Activated B cell treated with CpG ODN at 0.5 μM for 24 hours (primary cell): ENCODE measurements around the gene CLPTM1. TPM values are rescaled to one million over a fixed set of nuclear protein-coding genes. Genes with fewer than 3 reads are reported as not detected.

Experiments
- ATAC-seq: fragments of 200-7000 bp; cut with Tn5 transposase; one replicate; pipeline ENCODE4 v1.10.0; 2021; ENCODE audit warnings: low read depth, mild to moderate bottlenecking, moderate library complexity
- CTCF ChIA-PET: fragments of 350-600 bp; sonication (Branson Sonifier 250); formaldehyde crosslinking; loops from one replicate; lab custom pipeline; 2021; ENCODE audit warnings: antibody characterized with exemption; lab: Charles Lee
- POLR2A ChIA-PET: fragments of 350-600 bp; sonication (Branson Sonifier 250); formaldehyde crosslinking; loops from one replicate; lab custom pipeline; 2021; ENCODE audit warnings: antibody characterized with exemption; lab: Charles Lee
- DNase-seq: peaks from one replicate; pipeline ENCODE4 v3.0.0; 2022
- H3K27ac Mint-ChIP-seq: one replicate; pipeline ENCODE4 v1.8.0; 2020; ENCODE audit warnings: mixed read lengths
- H3K27me3 Mint-ChIP-seq: one replicate; pipeline ENCODE4 v1.8.0; 2021; ENCODE audit warnings: mixed read lengths
- H3K36me3 Mint-ChIP-seq: one replicate; pipeline ENCODE4 v1.8.0; 2021; ENCODE audit warnings: low read depth, mixed read lengths
- H3K4me1 Mint-ChIP-seq: one replicate; pipeline ENCODE4 v1.8.0; 2021; ENCODE audit warnings: mixed read lengths
- H3K4me3 Mint-ChIP-seq: one replicate; pipeline ENCODE4 v1.8.0; 2020; ENCODE audit warnings: mild to moderate bottlenecking, mixed read lengths
- H3K9me3 Mint-ChIP-seq: one replicate; pipeline ENCODE4 v1.8.0; 2020; ENCODE audit warnings: mixed read lengths
- intact Hi-C: fragments of 100-400 bp; cut with micrococcal nuclease; formaldehyde crosslinking; loops from one replicate; pipeline ENCODE4 v1.15.1; 2024
- total RNA-seq: library from RNA; stranded (reverse); gene quantifications from 2 replicates; pipeline ENCODE4 v1.2.3, GENCODE V29; 2022
- TF ChIP-seq, protein P1 (sequence below): fragments of 200-600 bp; IDR thresholded peaks from one replicate; pipeline ENCODE4 v1.8.0; 2022; ENCODE audit warnings: antibody characterized with exemption, mild to moderate bottlenecking

Gene CLPTM1
- total RNA-seq, 1 donor from 2014 or later: 92.1 TPM

DNA sequence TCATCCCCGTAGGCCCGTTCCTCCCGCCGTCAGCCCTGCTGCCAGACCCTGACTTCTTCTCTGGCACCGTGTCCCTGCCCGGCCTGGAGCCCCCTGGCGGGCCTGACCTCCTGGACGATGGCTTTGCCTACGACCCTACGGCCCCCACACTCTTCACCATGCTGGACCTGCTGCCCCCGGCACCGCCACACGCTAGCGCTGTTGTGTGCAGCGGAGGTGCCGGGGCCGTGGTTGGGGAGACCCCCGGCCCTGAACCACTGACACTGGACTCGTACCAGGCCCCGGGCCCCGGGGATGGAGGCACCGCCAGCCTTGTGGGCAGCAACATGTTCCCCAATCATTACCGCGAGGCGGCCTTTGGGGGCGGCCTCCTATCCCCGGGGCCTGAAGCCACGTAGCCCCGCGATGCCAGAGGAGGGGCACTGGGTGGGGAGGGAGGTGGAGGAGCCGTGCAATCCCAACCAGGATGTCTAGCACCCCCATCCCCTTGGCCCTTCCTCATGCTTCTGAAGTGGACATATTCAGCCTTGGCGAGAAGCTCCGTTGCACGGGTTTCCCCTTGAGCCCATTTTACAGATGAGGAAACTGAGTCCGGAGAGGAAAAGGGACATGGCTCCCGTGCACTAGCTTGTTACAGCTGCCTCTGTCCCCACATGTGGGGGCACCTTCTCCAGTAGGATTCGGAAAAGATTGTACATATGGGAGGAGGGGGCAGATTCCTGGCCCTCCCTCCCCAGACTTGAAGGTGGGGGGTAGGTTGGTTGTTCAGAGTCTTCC is 82.4 kb downstream of the CLPTM1 start:
- peaks cover 81% of the 10 kb centered on the region for H3K36me3 Mint-ChIP-seq
- no peaks in the 10 kb centered on the region for H3K9me3 Mint-ChIP-seq
- ATAC-seq (no peak), DNase-seq (no peak)
- intact Hi-C loops: loop anchor here (2.0 to 5.0 kb wide), 4 partner anchors 15 to 147 kb away; partner anchors contain the start of genes PPP1R37 and TOMM40
- TF ChIP-seq, protein P1, sequence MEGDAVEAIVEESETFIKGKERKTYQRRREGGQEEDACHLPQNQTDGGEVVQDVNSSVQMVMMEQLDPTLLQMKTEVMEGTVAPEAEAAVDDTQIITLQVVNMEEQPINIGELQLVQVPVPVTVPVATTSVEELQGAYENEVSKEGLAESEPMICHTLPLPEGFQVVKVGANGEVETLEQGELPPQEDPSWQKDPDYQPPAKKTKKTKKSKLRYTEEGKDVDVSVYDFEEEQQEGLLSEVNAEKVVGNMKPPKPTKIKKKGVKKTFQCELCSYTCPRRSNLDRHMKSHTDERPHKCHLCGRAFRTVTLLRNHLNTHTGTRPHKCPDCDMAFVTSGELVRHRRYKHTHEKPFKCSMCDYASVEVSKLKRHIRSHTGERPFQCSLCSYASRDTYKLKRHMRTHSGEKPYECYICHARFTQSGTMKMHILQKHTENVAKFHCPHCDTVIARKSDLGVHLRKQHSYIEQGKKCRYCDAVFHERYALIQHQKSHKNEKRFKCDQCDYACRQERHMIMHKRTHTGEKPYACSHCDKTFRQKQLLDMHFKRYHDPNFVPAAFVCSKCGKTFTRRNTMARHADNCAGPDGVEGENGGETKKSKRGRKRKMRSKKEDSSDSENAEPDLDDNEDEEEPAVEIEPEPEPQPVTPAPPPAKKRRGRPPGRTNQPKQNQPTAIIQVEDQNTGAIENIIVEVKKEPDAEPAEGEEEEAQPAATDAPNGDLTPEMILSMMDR: no peak
- H3K4me1 Mint-ChIP-seq: peaks cover 37% of the 10 kb centered on the region
- ChIA-PET CTCF (interaction anchor here (1.1 kb wide), 1 partner anchor 10 kb away, joined by 3 read pairs; no protein-coding TSS in a partner anchor), POLR2A (interaction anchor here (2.0 to 5.0 kb wide), 5 partner anchors 10 to 82 kb away, joined by 9 to 66 read pairs (median 15); partner anchors contain the start of genes CLPTM1 and RELB)
- H3K4me3 Mint-ChIP-seq: peak overlapping the region; percentile 24
- H3K27ac Mint-ChIP-seq: no peak overlapping the region
- H3K27me3 Mint-ChIP-seq: no peaks in the 10 kb centered on the region

DNA sequence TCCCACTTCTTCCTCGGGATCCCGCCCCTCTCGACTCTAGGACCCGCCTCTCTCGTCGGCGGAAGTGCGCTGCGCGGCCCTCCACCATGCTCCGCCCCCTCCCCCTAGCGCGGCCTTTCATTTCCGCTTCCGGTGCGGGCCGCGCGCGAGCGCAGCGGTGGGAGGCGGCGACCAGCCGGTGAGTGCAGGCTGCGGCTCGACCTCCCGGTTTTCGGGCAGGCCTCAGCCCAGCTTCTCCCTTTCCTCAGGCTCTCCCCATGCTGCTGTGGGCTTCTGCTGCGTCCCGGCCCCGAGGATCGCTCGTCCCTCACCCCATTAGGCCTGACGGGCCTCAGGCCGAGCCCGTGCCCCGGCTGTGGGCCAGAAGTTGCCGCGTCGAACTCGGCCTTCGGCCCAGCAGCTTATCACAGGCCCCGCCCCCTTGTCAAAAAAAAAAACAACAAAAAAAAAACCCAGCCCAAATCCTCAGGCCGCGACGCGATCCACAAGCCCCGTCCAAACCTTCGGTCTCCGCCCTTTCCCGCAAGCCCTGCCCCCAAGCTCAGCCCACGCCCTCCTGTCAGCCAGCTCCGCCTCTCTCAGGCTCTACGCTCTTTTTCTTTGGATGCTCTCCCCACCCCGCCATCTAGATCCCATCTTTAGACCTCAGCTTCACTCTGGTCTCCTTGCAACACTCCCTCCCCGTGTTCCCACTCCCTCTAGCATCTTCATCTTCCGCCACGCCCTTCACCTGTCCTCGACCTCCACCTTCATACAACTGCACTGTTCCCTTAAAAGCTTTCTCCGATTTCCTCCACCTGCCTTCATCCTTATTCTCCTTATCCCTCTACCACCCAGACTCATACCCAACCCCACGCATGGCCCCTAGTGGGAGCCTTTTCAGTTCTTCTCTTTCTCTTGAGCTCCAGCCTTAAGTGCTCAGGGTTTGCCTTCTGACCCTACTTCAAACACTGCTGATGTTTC is 84.0 kb downstream of the CLPTM1 start, which contains the start of gene CLASRP:
Gene CLASRP, plus strand, starts transcription at position 115 of the 963 bp plus-strand sequence. CDS start 1,168 bp downstream, outside the sequence.
- TF ChIP-seq, protein P1: no peak
- Mint-ChIP-seq H3K27ac (peak within 1 kb of the TSS; percentile 91), H3K27me3 (no peaks in the 10 kb centered on the region), H3K36me3 (peaks cover 84% of the 10 kb centered on the region), H3K4me3 (peak within 1 kb of the TSS; percentile 98), H3K9me3 (no peaks in the 10 kb centered on the region), H3K4me1 (peaks cover 38% of the 10 kb centered on the region)
- POLR2A ChIA-PET: interaction anchor here (0.6 to 5.0 kb wide), 24 partner anchors 8 to 149 kb away, joined by 3 to 66 read pairs (median 5); partner anchors contain the start of genes CLPTM1, GEMIN7, RELB and TRAPPC6A
- CTCF ChIA-PET: interaction anchor here (0.6 to 2.3 kb wide), 5 partner anchors 12 to 315 kb away, joined by 3 to 8 read pairs (median 5); no protein-coding TSS in a partner anchor
- DNase-seq: peak; percentile 90
- intact Hi-C loops: loop anchor here (1.0 to 5.0 kb wide), 8 partner anchors 8 to 148 kb away; partner anchors contain the start of genes BLOC1S3, PPP1R37, TOMM40 and TRAPPC6A
- ATAC-seq: peak; percentile 89

DNA sequence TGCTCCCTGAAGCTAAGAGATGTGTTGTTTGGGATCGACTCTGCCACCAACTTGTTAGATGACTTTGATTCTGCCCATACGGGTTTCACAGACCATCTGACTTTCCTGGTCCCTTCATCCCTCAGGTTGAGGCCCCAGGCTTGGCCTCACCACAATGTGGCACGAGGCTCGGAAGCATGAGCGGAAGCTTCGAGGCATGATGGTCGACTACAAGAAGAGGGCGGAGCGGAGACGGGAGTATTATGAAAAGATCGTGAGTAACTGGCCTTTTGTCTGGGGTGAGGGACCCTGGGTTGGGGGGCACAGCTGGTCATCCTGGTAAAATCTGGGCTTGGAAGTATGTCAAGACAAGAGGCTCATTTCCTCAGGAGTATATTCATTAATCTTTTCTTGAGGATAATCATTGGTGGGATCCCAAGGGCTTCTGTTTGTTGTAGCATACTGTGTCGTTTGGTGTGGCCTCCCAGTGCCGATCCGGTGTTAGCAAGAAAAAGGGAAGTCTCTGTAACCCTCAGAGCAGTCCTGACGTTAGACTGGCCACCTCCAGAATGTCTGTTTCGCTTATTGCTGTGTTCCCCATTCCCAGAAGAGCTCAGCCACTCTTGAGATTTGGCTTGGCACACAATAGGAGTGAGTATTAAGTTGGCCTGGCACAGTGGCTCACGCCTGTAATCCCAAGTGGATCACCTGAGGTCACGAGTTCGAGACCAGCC is 85.0 kb downstream of the CLPTM1 start:
- H3K4me3 Mint-ChIP-seq: peak overlapping the region; percentile 98
- DNase-seq (no peak), ATAC-seq (no peak)
- H3K4me1 Mint-ChIP-seq: peaks cover 44% of the 10 kb centered on the region
- intact Hi-C loops: no loop called here
- H3K27me3 Mint-ChIP-seq: no peaks in the 10 kb centered on the region
- TF ChIP-seq, protein P1: no peak
- POLR2A ChIA-PET: interaction anchor here (1.0 to 5.0 kb wide), 9 partner anchors 12 to 138 kb away, joined by 3 to 66 read pairs (median 9); partner anchors contain the start of genes CLPTM1, RELB and TRAPPC6A
- no peaks in the 10 kb centered on the region for H3K9me3 Mint-ChIP-seq
- peak overlapping the region; percentile 91 for H3K27ac Mint-ChIP-seq
- H3K36me3 Mint-ChIP-seq: peaks cover 84% of the 10 kb centered on the region
- CTCF ChIA-PET: interaction anchor here (0.6 to 2.3 kb wide), 3 partner anchors 19 to 270 kb away, joined by 3 to 8 read pairs (median 5); no protein-coding TSS in a partner anchor

DNA sequence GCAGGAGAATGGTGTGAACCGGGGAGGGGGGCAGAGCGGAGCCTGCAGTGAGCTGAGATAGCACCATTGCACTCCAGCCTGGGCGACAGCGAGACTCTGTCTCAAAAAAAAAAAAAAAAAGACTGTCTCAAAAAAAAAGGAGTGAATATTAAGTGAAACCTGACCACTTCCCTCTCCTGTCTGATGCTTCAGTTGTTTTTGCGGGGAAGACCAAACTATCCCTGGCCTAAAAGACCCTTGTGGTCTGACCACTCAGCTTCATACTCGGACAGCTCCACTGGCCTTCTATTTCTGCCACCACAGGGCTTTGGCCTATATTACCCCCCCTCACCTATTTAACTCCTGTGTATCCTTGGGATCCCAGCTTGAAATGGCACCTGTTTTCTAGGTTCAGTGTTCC is 85.9 kb downstream of the CLPTM1 start:
- Mint-ChIP-seq H3K4me3 (peak overlapping the region; percentile 98), H3K27ac (peak overlapping the region; percentile 72), H3K36me3 (peaks cover 84% of the 10 kb centered on the region), H3K4me1 (peaks cover 53% of the 10 kb centered on the region), H3K27me3 (no peaks in the 10 kb centered on the region), H3K9me3 (no peaks in the 10 kb centered on the region)
- CTCF ChIA-PET: interaction anchor here (0.8 to 1.4 kb wide), 2 partner anchors 11 to 19 kb away, joined by 4 to 5 read pairs; no protein-coding TSS in a partner anchor
- POLR2A ChIA-PET: interaction anchor here (0.7 to 5.0 kb wide), 4 partner anchors 11 to 122 kb away, joined by 5 to 66 read pairs (median 22); partner anchors contain the start of gene RELB
- DNase-seq (no peak), ATAC-seq (no peak)
- TF ChIP-seq, protein P1: no peak
- intact Hi-C loops: no loop called here

Other genes starting within 250 kb of the CLPTM1 start
- gene BCL3, start 206.7 kb upstream of the CLPTM1 start, total RNA-seq: 121 and 149 TPM in 2 replicates
- gene CBLC, start 177.5 kb upstream of the CLPTM1 start, total RNA-seq: not detected in 2 replicates
- not detected in 2 replicates for gene BCAM, start 146.3 kb upstream of the CLPTM1 start, total RNA-seq
- 0.17 and 0.35 TPM in 2 replicates for gene NECTIN2, start 109.1 kb upstream of the CLPTM1 start, total RNA-seq
- gene TOMM40, start 64.1 kb upstream of the CLPTM1 start, total RNA-seq: 80.6 and 81.7 TPM in 2 replicates
- not detected in 2 replicates for gene APOE, start 49.6 kb upstream of the CLPTM1 start, total RNA-seq
- gene APOC1, start 40.8 kb upstream of the CLPTM1 start, total RNA-seq: 1.2 and 1.7 TPM in 2 replicates
- not detected in 2 replicates for gene APOC4, start 13.1 kb upstream of the CLPTM1 start, total RNA-seq
- not detected in 2 replicates for gene APOC2, start 9.3 kb upstream of the CLPTM1 start, total RNA-seq
- gene RELB, start 46.1 kb downstream of the CLPTM1 start, total RNA-seq: 117 and 135 TPM in 2 replicates
- gene CLASRP, start 83.7 kb downstream of the CLPTM1 start, total RNA-seq: 133 and 172 TPM in 2 replicates
- 27.8 and 28.0 TPM in 2 replicates for gene ZNF296, start 121.1 kb downstream of the CLPTM1 start, total RNA-seq
- gene GEMIN7, start 123.9 kb downstream of the CLPTM1 start, total RNA-seq: 37.0 and 38.7 TPM in 2 replicates
- 18.8 and 27.2 TPM in 2 replicates for gene PPP1R37, start 137.8 kb downstream of the CLPTM1 start, total RNA-seq
- gene NKPD1, start 205.6 kb downstream of the CLPTM1 start, total RNA-seq: 0.11 and 0.12 TPM in 2 replicates
- 51.8 and 56.0 TPM in 2 replicates for gene TRAPPC6A, start 222.9 kb downstream of the CLPTM1 start, total RNA-seq
- gene BLOC1S3, start 223.4 kb downstream of the CLPTM1 start, total RNA-seq: 15.6 and 16.5 TPM in 2 replicates